HFF-Myc (cell line): ENCODE data around the gene LIPK.

Experiments used
- DNase-seq: peaks from one replicate; pipeline ENCODE4 v3.0.0-alpha.2; 2011; ENCODE audit warnings: low read depth; ENCODE audit errors: extremely low read depth
- H3K4me3 ChIP-seq: replicated peaks from 2 replicates; pipeline ENCODE4 v1.5.1; 2011; ENCODE audit warnings: low read depth, mild to moderate bottlenecking, control low read depth, low read length
- CTCF ChIP-seq: IDR thresholded peaks from 2 replicates; pipeline ENCODE4 v1.5.1; 2012; ENCODE audit warnings: mild to moderate bottlenecking, low read depth, low read length, control low read depth; ENCODE audit errors: missing control alignments

LIPK gene

GRCh38 chr10:88664142-88664541 is 41.9 kb upstream of the LIPK start, which contains the start of gene LIPF:
LIPF (plus strand) TSS chr10:88664442; CDS start chr10:88667298, 2,856 bp downstream.
- H3K4me3 ChIP-seq = no peak within 1 kb of the TSS
- no peak for DNase-seq
- no peak for TF ChIP-seq CTCF

GRCh38 chr10:88668465-88668864 is 37.6 kb upstream of the LIPK start:
- TF ChIP-seq CTCF = no peak
- DNase-seq = no peak
- no peak overlapping the region for H3K4me3 ChIP-seq

- H3K4me3 ChIP-seq = no peak overlapping the region
- TF ChIP-seq CTCF = no peak
- DNase-seq = no peak
Observed at GRCh38 chr10:88670497-88670896, 35.6 kb upstream of the LIPK start.

- no peak for DNase-seq
- no peak for TF ChIP-seq CTCF
- no peak overlapping the region for H3K4me3 ChIP-seq
Observed at GRCh38 chr10:88672041-88672440, 34.0 kb upstream of the LIPK start.

GRCh38 chr10:88676283-88677060 is 29.6 kb upstream of the LIPK start:
- DNase-seq = no peak
- no peak overlapping the region for H3K4me3 ChIP-seq
- no peak for TF ChIP-seq CTCF

GRCh38 chr10:88680958-88681357 is 25.1 kb upstream of the LIPK start:
- no peak overlapping the region for H3K4me3 ChIP-seq
- no peak for TF ChIP-seq CTCF
- DNase-seq = no peak

- H3K4me3 ChIP-seq = no peak overlapping the region
- TF ChIP-seq CTCF = no peak
- no peak for DNase-seq
Observed at GRCh38 chr10:88682491-88682890, 23.6 kb upstream of the LIPK start.
